ENCODE data around the gene STOX2.

Gene STOX2

GRCh38 chr4:183861426-183861825 lies 43.7 kb upstream of the STOX2 start:
- no peak overlapping the region for H3K4me3 ChIP-seq (ENCODE audit: insufficient read depth, low read length, poor library complexity, severe bottlenecking)
- no peaks in the 10 kb centered on the region for H3K9me3 ChIP-seq (ENCODE audit: insufficient read depth, low read length)
- no peak overlapping the region for H3K9ac ChIP-seq (ENCODE audit: low read length)
- H3K36me3 ChIP-seq (ENCODE audit: low read length), result no peaks in the 10 kb centered on the region
- no peaks in the 10 kb centered on the region for H3K79me2 ChIP-seq (ENCODE audit: insufficient read depth, low read length)
- H3F3A ChIP-seq (ENCODE audit: insufficient read depth), result no peaks in the 10 kb centered on the region
- no peaks in the 10 kb centered on the region for H3K9me2 ChIP-seq (replicated peaks; ENCODE audit: insufficient read depth, low read length)
- no peaks in the 10 kb centered on the region for H4K20me1 ChIP-seq (ENCODE audit: low read depth, low read length)
- TF ChIP-seq EZH2phosphoT487 (conservative IDR thresholded peaks at IDR 0.05; ENCODE audit: low read length) (no peak), CTCF (IDR thresholded peaks at IDR 0.05; ENCODE audit: insufficient read depth, low read length, poor library complexity, severe bottlenecking) (no peak)
- H3K27me3 ChIP-seq (ENCODE audit: low read length), result no peaks in the 10 kb centered on the region
- H3K4me2 ChIP-seq (ENCODE audit: low read depth, low read length, poor library complexity, severe bottlenecking), result no peak overlapping the region
- no peak overlapping the region for H2AFZ ChIP-seq (ENCODE audit: low read depth, low read length, severe bottlenecking)
- H3K27ac ChIP-seq (ENCODE audit: low read depth, low read length), result no peak overlapping the region

- H3K36me3 ChIP-seq (ENCODE audit: low read length), result no peaks in the 10 kb centered on the region
- no peaks in the 10 kb centered on the region for H3K79me2 ChIP-seq (ENCODE audit: insufficient read depth, low read length)
- H3K9me2 ChIP-seq (replicated peaks; ENCODE audit: insufficient read depth, low read length), result no peaks in the 10 kb centered on the region
- H3K27ac ChIP-seq (ENCODE audit: low read depth, low read length), result no peak overlapping the region
- H3K9me3 ChIP-seq (ENCODE audit: insufficient read depth, low read length), result no peaks in the 10 kb centered on the region
- H2AFZ ChIP-seq (ENCODE audit: low read depth, low read length, severe bottlenecking), result no peak overlapping the region
- H3K4me2 ChIP-seq (ENCODE audit: low read depth, low read length, poor library complexity, severe bottlenecking), result no peak overlapping the region
- TF ChIP-seq EZH2phosphoT487 (conservative IDR thresholded peaks at IDR 0.05; ENCODE audit: low read length) (no peak), CTCF (IDR thresholded peaks at IDR 0.05; ENCODE audit: insufficient read depth, low read length, poor library complexity, severe bottlenecking) (no peak)
- H3K4me3 ChIP-seq (ENCODE audit: insufficient read depth, low read length, poor library complexity, severe bottlenecking), result no peak overlapping the region
- H4K20me1 ChIP-seq (ENCODE audit: low read depth, low read length), result no peaks in the 10 kb centered on the region
- no peaks in the 10 kb centered on the region for H3K27me3 ChIP-seq (ENCODE audit: low read length)
- H3F3A ChIP-seq (ENCODE audit: insufficient read depth), result no peaks in the 10 kb centered on the region
- H3K9ac ChIP-seq (ENCODE audit: low read length), result no peak overlapping the region
Measured at GRCh38 chr4:183863155-183863825, 41.8 kb upstream of the STOX2 start.

GRCh38 chr4:183867247-183867646 lies 37.9 kb upstream of the STOX2 start:
- Histone ChIP-seq H3K36me3 (ENCODE audit: low read length) (no peaks in the 10 kb centered on the region), H4K20me1 (ENCODE audit: low read depth, low read length) (no peaks in the 10 kb centered on the region), H3K27ac (ENCODE audit: low read depth, low read length) (no peak overlapping the region), H3K4me2 (ENCODE audit: low read depth, low read length, poor library complexity, severe bottlenecking) (no peak overlapping the region), H3K27me3 (ENCODE audit: low read length) (0 out of 2 replicates have a peak, but pooled peaks cover 3% of the 10 kb centered on the region), H2AFZ (ENCODE audit: low read depth, low read length, severe bottlenecking) (no peak overlapping the region), H3K4me3 (ENCODE audit: insufficient read depth, low read length, poor library complexity, severe bottlenecking) (no peak overlapping the region), H3K9me3 (ENCODE audit: insufficient read depth, low read length) (no peaks in the 10 kb centered on the region), H3F3A (ENCODE audit: insufficient read depth) (no peaks in the 10 kb centered on the region), H3K9me2 (replicated peaks; ENCODE audit: insufficient read depth, low read length) (no peaks in the 10 kb centered on the region; the same call in 1 of the 2 replicates), H3K9ac (ENCODE audit: low read length) (no peak overlapping the region), H3K79me2 (ENCODE audit: insufficient read depth, low read length) (no peaks in the 10 kb centered on the region)
- TF ChIP-seq EZH2phosphoT487 (conservative IDR thresholded peaks at IDR 0.05; ENCODE audit: low read length), result no peak
- TF ChIP-seq CTCF (IDR thresholded peaks at IDR 0.05; ENCODE audit: insufficient read depth, low read length, poor library complexity, severe bottlenecking), result no peak
